ENCODE measurements around the gene FADS6. TPM values are rescaled to one million over a fixed set of nuclear protein-coding genes. Genes with fewer than 3 reads are reported as not detected.

The FADS6 gene
- total RNA-seq, 1 donor from 2014 or later: 0.85 TPM

DNA sequence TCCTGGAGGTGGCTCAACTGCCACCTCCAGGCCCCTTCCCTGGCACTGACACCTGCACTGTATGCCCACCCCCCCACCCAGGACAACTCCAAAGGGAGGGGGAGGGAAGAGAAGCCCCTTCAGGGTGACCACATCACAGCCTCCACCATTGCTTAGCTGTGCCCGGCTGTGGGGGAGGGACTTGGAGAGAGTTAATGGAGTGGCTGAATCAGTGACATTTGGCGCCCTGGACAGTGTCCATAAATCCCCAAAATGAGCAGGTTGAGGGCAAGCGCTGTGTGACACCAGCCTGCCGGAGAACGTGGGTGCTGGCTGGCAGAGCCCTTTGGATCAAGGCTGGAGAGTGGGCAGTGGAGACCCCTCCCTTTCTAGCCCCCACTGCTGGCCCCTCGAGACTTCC is 28.7 kb upstream of the FADS6 start:
- H3K27me3 Mint-ChIP-seq (ENCODE audit: low read depth): peaks cover 47% of the 10 kb centered on the region
- H3K36me3 Mint-ChIP-seq: no peaks in the 10 kb centered on the region
- H3K27ac Mint-ChIP-seq: no peak overlapping the region
- DNase-seq (ENCODE audit: low spot score in 2 of 2, unreplicated experiment in 2 of 2): no peak
- TF ChIP-seq, protein P1, sequence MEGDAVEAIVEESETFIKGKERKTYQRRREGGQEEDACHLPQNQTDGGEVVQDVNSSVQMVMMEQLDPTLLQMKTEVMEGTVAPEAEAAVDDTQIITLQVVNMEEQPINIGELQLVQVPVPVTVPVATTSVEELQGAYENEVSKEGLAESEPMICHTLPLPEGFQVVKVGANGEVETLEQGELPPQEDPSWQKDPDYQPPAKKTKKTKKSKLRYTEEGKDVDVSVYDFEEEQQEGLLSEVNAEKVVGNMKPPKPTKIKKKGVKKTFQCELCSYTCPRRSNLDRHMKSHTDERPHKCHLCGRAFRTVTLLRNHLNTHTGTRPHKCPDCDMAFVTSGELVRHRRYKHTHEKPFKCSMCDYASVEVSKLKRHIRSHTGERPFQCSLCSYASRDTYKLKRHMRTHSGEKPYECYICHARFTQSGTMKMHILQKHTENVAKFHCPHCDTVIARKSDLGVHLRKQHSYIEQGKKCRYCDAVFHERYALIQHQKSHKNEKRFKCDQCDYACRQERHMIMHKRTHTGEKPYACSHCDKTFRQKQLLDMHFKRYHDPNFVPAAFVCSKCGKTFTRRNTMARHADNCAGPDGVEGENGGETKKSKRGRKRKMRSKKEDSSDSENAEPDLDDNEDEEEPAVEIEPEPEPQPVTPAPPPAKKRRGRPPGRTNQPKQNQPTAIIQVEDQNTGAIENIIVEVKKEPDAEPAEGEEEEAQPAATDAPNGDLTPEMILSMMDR (IDR thresholded peaks at IDR 0.05; ENCODE audit: unreplicated experiment): no peak
- H3K4me1 Mint-ChIP-seq: peaks cover 27% of the 10 kb centered on the region
- peak overlapping the region; percentile 67 for H3K4me3 Mint-ChIP-seq
- H3K9me3 Mint-ChIP-seq: no peaks in the 10 kb centered on the region

DNA sequence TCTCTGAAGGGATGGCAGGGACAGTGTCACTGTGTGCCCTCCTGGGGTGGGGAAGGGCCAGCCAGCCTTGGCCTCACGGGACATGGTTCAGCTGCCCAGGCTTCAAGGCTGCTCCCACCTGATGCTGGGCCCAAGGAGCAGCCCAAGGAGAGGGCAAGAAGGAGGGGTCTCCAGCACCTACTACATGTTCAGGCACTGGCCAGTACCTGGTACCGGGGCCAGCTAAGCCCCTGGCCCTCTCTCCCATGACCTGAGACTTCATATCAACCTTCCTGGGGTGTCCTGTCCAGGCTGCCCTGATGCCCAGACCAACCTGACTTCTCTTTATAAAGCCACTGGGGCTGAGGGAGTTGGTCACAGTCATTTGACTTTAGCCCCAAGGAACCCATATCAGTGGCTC is 28.3 kb upstream of the FADS6 start:
- peak overlapping the region; percentile 38 for H3K4me3 Mint-ChIP-seq
- TF ChIP-seq, protein P1 (IDR thresholded peaks at IDR 0.05; ENCODE audit: unreplicated experiment): no peak
- no peaks in the 10 kb centered on the region for H3K36me3 Mint-ChIP-seq
- peaks cover 27% of the 10 kb centered on the region for H3K4me1 Mint-ChIP-seq
- no peaks in the 10 kb centered on the region for H3K9me3 Mint-ChIP-seq
- no peak overlapping the region for H3K27ac Mint-ChIP-seq
- DNase-seq (ENCODE audit: low spot score in 2 of 2, unreplicated experiment in 2 of 2): no peak
- peaks cover 43% of the 10 kb centered on the region for H3K27me3 Mint-ChIP-seq (ENCODE audit: low read depth)

DNA sequence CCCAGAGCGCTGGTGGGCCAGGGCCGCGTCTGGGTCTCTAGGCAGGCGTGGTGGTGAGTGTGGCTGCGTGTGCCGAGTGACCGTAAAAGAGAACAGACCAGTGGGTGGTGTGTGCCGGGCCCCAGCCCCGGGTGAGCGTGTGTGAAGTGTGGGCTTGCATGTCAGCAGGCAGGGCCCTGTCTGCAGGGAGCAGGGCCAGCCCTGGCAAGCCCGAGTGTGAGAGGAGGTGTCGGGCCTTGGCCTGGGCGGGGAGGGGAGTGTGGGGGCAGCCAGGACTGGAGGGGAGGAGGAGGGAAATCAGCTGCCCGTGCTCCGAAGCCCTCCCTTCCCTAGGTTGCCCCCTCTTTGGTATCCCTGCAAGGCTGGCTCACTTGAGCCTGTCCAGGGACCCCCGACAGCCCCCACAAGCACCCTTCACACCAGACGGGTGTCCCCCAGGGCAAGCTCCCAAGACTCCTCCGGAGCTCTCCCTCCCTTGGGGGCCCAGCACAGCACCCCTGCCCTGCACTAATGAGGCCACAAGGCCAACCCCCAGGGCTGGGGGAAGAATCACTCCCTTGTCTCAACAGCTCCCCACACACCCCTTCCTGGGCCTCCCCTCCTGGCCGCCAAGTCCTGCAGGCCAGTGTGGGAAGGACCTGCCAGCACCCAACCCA is 27.7 kb upstream of the FADS6 start:
- H3K4me3 Mint-ChIP-seq: peak overlapping the region; percentile 48
- no peaks in the 10 kb centered on the region for H3K9me3 Mint-ChIP-seq
- no peaks in the 10 kb centered on the region for H3K36me3 Mint-ChIP-seq
- peaks cover 37% of the 10 kb centered on the region for H3K27me3 Mint-ChIP-seq (ENCODE audit: low read depth)
- TF ChIP-seq, protein P1 (IDR thresholded peaks at IDR 0.05; ENCODE audit: unreplicated experiment): no peak
- peak overlapping the region; percentile 44 for H3K27ac Mint-ChIP-seq
- H3K4me1 Mint-ChIP-seq: peaks cover 27% of the 10 kb centered on the region
- DNase-seq (ENCODE audit: low spot score in 2 of 2, unreplicated experiment in 2 of 2): no peak

DNA sequence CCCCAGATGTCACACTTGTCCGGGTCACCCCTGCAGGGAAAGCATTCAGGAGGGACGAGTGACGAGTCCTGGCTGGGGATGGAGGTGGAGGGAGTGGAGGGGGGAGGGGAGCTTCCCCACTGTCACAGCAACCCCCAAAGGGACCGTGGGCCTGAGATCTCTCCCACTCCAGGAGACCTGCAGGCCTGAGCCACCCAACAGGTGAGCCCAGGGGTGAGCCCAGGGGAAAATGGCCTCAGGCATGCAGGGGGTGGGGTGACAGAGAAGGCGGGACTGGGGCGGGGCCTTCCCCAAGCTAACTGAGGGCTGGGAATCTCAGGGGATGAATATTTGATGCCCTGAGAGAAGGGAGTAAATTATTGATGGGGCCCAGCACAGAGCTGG is 27.2 kb upstream of the FADS6 start:
- H3K9me3 Mint-ChIP-seq: no peaks in the 10 kb centered on the region
- no peaks in the 10 kb centered on the region for H3K36me3 Mint-ChIP-seq
- H3K4me1 Mint-ChIP-seq: peaks cover 27% of the 10 kb centered on the region
- DNase-seq (ENCODE audit: low spot score in 2 of 2, unreplicated experiment in 2 of 2): no peak
- H3K27me3 Mint-ChIP-seq (ENCODE audit: low read depth): peaks cover 31% of the 10 kb centered on the region
- TF ChIP-seq, protein P1 (IDR thresholded peaks at IDR 0.05; ENCODE audit: unreplicated experiment): no peak
- H3K27ac Mint-ChIP-seq: peak overlapping the region; percentile 44
- H3K4me3 Mint-ChIP-seq: peak overlapping the region; percentile 48

DNA sequence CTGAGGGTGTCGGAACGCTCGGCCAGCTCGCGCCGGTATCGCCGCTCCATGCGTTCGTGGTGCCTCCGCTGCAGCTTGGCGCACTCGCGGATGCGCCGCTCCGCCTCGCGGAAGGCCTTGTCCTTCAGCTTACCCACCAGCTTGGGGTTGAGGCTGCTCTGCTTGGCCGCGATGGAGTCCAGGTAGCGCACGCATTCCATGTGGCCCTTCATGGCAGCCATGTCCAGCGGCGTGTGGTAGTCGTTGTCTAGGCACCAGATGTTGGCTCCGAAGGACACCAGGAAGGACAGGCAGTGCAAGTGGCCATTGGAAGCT is 26.8 kb upstream of the FADS6 start:
- Mint-ChIP-seq H3K9me3 (no peaks in the 10 kb centered on the region), H3K27me3 (ENCODE audit: low read depth) (peaks cover 28% of the 10 kb centered on the region), H3K36me3 (no peaks in the 10 kb centered on the region), H3K4me3 (no peak overlapping the region), H3K27ac (no peak overlapping the region), H3K4me1 (peaks cover 27% of the 10 kb centered on the region)
- DNase-seq (ENCODE audit: low spot score in 2 of 2, unreplicated experiment in 2 of 2): no peak
- TF ChIP-seq, protein P1 (IDR thresholded peaks at IDR 0.05; ENCODE audit: unreplicated experiment): no peak
